ENCODE data around the gene FAM222A.

Gene FAM222A

DNA sequence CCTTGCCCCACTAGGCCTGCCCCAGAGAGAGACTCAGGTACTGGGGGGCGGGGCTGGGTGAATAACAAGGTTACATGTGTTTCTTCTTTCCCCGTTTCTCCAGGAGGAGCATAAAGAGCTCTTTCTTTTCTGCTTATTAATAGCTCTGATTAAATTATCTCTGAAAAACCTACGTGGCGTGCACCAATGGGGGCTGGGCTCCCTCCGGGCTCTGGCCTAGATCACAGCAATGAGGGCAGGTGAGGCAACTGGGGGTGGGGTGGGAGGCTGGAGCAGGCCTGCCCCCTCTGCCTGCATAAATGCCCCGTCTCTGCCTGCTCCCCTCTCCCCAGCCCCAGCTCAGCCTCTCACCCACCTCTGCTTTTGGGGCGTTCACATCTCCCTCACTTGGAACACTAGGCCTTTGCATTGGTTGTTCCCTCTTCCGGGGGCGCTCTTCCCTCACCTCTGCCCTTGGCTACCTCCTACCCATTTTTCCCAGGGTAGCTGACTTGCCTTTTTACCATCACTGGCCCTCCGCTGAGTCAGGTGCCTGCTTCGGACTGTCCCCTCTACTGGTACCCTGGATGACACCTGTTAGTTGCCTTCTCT is 4.1 kb upstream of the FAM222A start:
- H3K27me3 Mint-ChIP-seq, result peaks cover 16 to 39% of the 10 kb centered on the region in 2 donors
- DNase-seq, result no peak
- H3K27ac Mint-ChIP-seq, result no peak overlapping the region
- no peak overlapping the region for H3K4me3 Mint-ChIP-seq
- ATAC-seq (replicated peaks), result no peak
- H3K36me3 Mint-ChIP-seq (ENCODE audit: insufficient read depth), result peaks cover 4% of the 10 kb centered on the region
- no peaks in the 10 kb centered on the region for H3K9me3 Mint-ChIP-seq
- no peaks in the 10 kb centered on the region for H3K4me1 Mint-ChIP-seq (ENCODE audit: low read depth in 2 of 2)

DNA sequence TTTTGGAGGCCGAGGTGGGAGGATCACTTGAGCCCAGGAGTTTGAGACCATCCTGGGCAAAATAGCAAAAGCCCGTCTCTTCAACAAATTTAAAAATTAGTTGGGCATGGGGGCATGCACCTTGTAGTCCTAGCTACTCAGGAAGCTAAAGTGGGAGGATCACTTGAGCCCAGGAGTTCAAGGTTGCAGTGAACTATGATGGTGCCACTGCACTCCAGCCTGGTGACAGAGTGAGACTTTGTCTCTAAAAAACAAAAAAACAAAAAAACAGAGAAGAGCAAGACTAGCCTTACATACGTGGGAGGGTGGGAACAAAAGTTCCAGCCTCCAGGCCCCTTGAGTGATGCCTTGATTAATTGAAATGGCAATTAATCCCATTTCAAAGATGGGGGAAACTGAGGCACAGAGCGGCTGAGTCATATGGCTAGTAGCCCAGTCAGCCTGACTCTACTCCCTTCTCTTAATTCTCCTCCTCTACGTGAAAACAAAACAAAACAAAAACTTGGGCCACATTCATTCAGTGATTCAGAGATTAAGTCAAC is 3.3 kb upstream of the FAM222A start:
- peaks cover 11 to 34% of the 10 kb centered on the region in 2 donors for H3K27me3 Mint-ChIP-seq
- no peaks in the 10 kb centered on the region for H3K9me3 Mint-ChIP-seq
- DNase-seq (no peak), ATAC-seq (replicated peaks) (no peak)
- H3K27ac Mint-ChIP-seq, result no peak overlapping the region
- H3K4me1 Mint-ChIP-seq (ENCODE audit: low read depth in 2 of 2), result no peaks in the 10 kb centered on the region
- no peak overlapping the region for H3K4me3 Mint-ChIP-seq
- H3K36me3 Mint-ChIP-seq (ENCODE audit: insufficient read depth), result peaks cover 7% of the 10 kb centered on the region

DNA sequence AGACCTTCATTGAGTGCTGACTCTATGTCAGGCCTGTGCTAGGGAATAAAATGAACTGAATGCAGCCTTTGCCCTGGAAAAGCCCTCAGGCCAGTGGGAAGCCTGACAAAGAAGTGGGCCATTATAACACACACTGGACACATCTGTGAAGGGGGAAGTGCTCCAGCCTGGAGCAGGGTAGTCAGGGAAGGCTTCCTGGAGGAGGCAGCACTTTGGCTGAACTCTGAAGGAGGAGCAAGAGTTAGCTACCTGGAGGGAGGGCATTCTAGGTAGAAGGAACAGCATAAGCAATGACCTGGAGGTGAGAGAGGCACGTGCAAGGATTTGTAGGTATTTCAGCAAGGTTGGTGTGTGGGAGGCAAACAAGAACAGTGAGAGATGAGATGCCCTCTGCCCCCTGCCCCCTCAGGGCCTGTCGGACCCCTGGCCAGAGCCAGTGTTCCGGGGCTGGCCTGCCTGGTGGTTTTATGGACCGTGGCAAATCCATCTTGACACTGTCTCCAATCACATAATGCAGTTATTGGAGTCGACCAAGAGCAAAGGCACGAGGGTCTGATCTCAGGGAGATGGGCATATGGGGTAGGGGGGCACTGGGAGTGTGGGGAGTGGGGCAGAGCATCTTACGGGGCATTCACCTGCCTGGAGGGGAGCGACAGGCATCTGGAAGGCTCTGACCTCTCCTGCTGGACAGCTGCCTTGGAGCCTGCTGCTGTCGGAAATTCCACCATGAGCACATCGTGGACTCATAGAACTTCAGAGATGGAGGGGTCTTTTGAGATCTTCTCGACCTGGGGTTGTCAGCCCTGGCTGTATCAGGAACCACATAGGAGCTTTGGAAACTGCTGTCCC is 2.7 kb upstream of the FAM222A start:
- H3K27me3 Mint-ChIP-seq, result peaks cover 11 to 34% of the 10 kb centered on the region in 2 donors
- H3K4me1 Mint-ChIP-seq (ENCODE audit: low read depth in 2 of 2), result peaks cover 0 to 1% of the 10 kb centered on the region in 2 donors
- H3K36me3 Mint-ChIP-seq (ENCODE audit: insufficient read depth), result peaks cover 7% of the 10 kb centered on the region
- H3K4me3 Mint-ChIP-seq, result no peak overlapping the region
- DNase-seq, result no peak
- H3K27ac Mint-ChIP-seq, result no peak overlapping the region
- ATAC-seq (replicated peaks), result no peak
- no peaks in the 10 kb centered on the region for H3K9me3 Mint-ChIP-seq

DNA sequence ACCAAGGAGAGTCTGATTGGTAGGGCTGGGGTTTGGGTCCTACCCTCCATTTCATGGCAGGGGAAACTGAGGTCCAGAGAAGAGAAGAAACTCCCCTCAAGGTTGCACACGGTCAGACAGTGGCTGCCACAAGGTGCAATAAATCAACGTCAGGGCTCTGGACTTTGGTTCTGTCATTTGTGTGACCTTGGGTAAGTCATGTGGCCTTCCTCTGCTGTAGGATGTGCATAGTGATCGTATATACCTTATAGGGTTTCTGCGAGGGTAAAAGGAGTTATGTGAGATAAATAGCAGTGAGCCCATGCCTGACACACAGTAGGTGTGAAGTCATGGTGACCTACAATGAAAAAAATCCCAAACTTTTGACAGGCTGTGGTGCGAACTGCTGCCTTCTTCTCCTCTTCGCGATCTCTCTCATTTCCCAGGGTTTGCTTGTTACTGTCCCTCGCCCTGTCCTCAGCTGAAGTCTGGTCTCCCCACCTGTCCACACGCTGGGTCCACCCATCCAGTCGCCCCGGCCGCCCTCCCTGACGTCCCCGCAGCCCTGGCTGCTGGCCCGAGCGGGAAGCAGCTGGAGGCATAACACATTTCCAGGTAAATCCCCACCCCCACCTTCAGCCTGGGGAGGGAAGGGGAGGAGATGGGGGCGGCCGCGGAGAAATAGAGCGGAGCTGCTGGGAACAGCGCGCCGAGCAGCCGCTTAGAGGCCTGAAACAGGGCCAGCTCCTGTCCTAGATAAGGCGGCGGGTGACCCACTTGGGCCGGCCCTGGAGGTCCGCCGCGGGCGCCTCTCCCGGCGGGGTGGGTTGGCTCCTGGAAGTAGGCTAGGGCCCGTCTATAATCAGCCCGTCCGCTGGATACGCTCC is 1.8 kb upstream of the FAM222A start:
- ATAC-seq (replicated peaks) (no peak), DNase-seq (no peak)
- H3K36me3 Mint-ChIP-seq (ENCODE audit: insufficient read depth), result peaks cover 7% of the 10 kb centered on the region
- H3K4me3 Mint-ChIP-seq, result no peak overlapping the region
- peaks cover 11 to 35% of the 10 kb centered on the region in 2 donors for H3K27me3 Mint-ChIP-seq
- H3K27ac Mint-ChIP-seq, result no peak overlapping the region
- H3K4me1 Mint-ChIP-seq (ENCODE audit: low read depth in 2 of 2), result peaks cover 0 to 1% of the 10 kb centered on the region in 2 donors
- H3K9me3 Mint-ChIP-seq, result no peaks in the 10 kb centered on the region

DNA sequence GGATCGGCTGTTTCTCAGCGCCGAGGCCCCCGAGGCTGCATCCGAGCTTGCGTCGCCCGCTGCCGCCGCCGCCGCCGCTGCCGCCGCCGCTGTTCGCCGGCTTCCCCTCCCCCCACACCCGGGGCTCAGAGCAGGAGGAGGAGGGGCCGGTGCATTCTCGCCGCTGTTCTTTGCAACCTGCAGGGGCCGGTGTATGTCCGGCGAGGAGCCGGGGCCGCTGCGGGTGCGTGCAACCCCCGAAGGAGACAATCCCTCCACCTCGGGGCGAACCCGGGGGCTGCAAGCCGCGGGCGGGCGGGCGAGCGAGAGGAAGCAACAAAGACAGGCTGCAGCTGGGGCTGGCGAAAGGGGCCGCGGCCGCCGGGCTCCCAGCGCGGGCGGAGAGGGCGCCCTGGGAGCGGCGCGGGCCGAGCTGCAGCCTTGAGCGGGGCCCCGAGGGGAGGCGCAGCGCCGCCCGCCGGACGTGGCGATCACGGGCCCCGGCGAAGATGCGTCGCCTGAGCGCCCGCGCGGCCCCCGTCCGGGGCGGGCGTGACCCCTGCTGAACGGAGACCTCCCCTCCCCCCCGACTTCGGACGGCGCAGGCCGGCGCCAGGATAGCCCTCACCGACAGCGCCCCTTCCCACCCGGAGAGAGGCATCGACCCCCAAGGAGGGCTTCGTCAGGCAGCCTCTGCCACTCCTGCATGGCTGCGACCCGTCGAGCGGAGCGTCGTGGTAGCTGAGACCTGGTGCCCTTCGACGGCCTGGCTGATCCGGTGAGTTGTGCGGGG is 702 bp downstream of the FAM222A start:
- ATAC-seq (replicated peaks), result peak; percentile 8
- DNase-seq, result peak; percentile 37 to 52 (median 41)
- peaks cover 10% of the 10 kb centered on the region for H3K36me3 Mint-ChIP-seq (ENCODE audit: insufficient read depth)
- H3K27ac Mint-ChIP-seq, result no peak overlapping the region
- H3K4me1 Mint-ChIP-seq (ENCODE audit: low read depth in 2 of 2), result peaks cover 0 to 1% of the 10 kb centered on the region in 2 donors
- peaks cover 17 to 36% of the 10 kb centered on the region in 2 donors for H3K27me3 Mint-ChIP-seq
- H3K9me3 Mint-ChIP-seq, result no peaks in the 10 kb centered on the region
- H3K4me3 Mint-ChIP-seq, result peak overlapping the region; percentile 61 to 70

DNA sequence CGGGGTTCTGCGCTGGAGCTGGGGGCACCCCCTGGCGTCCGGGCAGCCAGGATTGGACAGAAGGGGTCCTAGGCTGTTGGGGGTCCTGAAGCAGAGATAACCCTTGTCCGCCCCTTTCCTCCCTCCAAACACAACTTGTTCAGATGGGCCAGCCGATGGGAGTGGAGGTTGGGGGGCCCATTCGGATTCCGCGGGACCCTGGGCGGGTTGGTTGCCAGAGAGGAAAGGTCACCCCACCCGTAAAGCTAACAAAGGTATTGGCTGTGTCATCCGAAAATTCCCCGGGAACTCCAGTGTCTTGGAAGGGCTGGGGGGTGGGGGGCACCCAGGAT is 1.3 kb downstream of the FAM222A start:
- DNase-seq, result no peak
- Mint-ChIP-seq H3K27ac (no peak overlapping the region), H3K27me3 (peaks cover 14 to 31% of the 10 kb centered on the region in 2 donors), H3K4me3 (peak overlapping the region; percentile 37 to 55), H3K36me3 (ENCODE audit: insufficient read depth) (peaks cover 12% of the 10 kb centered on the region), H3K4me1 (ENCODE audit: low read depth in 2 of 2) (peaks cover 0 to 1% of the 10 kb centered on the region in 2 donors), H3K9me3 (no peaks in the 10 kb centered on the region)
- no peak for ATAC-seq (replicated peaks)

DNA sequence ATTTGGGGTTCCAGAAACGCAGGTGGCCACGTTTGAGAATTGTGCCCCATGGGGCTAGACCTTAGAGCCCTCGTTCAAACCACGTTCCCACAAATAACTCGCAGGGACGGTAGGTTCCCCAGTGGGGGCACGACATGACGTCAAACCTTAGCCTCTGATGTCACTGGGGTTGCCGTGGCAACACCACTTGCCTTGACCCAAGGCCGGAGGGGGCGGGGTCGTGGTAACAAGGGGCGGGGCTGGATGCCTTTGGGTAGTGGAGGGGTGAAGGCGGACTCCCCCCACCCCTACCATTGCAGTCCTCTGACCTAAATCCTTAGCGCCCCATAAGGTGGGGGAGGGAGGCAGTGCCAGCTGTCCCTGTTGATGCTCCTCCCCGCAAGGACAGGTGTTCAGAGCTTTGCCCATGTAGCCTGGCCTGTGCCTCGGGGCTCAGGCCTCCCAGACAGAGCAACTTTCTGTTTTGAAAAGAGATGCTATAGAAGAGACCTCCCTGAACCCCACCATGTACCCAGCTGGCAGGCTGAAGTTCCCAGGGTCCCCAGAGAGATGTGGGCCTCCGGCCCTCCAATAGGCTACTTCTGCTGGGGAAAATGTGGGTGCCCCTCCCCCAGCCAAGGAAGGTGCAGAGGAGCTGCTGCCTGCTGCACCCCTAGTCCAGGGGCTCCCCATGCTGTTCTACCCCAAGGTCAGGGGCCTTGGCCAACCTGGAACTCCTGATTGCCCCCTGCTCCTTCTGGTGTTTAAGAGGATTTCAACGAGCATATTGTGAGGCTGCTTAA is 1.9 kb downstream of the FAM222A start:
- Mint-ChIP-seq H3K4me3 (peak overlapping the region; percentile 37 to 55), H3K9me3 (no peaks in the 10 kb centered on the region), H3K27ac (no peak overlapping the region), H3K27me3 (peaks cover 11 to 24% of the 10 kb centered on the region in 2 donors), H3K4me1 (ENCODE audit: low read depth in 2 of 2) (peaks cover 0 to 1% of the 10 kb centered on the region in 2 donors), H3K36me3 (ENCODE audit: insufficient read depth) (peaks cover 14% of the 10 kb centered on the region)
- ATAC-seq (replicated peaks) (no peak), DNase-seq (peak in 1 of 3 experiments; percentile 11)

DNA sequence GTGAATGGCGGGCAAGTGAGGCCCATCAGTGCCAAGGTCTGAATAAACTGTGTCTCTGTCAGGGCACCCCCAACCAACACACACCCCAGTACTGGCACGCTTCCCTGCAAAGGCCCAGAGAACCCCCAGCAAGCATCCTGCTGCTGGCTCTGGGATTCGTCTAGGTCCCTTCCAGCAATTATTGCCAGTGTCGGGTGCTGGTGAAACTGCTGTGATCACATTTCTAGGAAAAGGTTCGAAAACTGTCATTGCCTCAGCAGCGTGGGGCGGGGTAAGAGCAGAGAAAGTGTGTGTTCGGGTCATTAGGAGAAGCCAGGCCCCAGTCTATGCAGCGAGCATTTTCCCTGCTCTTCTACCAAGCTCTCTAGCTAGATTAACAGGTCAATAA is 2.5 kb downstream of the FAM222A start:
- H3K27me3 Mint-ChIP-seq, result peaks cover 6 to 19% of the 10 kb centered on the region in 2 donors
- peaks cover 0 to 1% of the 10 kb centered on the region in 2 donors for H3K4me1 Mint-ChIP-seq (ENCODE audit: low read depth in 2 of 2)
- H3K9me3 Mint-ChIP-seq, result no peaks in the 10 kb centered on the region
- no peak for ATAC-seq (replicated peaks)
- DNase-seq, result no peak
- H3K27ac Mint-ChIP-seq, result no peak overlapping the region
- H3K4me3 Mint-ChIP-seq, result no peak overlapping the region
- peaks cover 14% of the 10 kb centered on the region for H3K36me3 Mint-ChIP-seq (ENCODE audit: insufficient read depth)

DNA sequence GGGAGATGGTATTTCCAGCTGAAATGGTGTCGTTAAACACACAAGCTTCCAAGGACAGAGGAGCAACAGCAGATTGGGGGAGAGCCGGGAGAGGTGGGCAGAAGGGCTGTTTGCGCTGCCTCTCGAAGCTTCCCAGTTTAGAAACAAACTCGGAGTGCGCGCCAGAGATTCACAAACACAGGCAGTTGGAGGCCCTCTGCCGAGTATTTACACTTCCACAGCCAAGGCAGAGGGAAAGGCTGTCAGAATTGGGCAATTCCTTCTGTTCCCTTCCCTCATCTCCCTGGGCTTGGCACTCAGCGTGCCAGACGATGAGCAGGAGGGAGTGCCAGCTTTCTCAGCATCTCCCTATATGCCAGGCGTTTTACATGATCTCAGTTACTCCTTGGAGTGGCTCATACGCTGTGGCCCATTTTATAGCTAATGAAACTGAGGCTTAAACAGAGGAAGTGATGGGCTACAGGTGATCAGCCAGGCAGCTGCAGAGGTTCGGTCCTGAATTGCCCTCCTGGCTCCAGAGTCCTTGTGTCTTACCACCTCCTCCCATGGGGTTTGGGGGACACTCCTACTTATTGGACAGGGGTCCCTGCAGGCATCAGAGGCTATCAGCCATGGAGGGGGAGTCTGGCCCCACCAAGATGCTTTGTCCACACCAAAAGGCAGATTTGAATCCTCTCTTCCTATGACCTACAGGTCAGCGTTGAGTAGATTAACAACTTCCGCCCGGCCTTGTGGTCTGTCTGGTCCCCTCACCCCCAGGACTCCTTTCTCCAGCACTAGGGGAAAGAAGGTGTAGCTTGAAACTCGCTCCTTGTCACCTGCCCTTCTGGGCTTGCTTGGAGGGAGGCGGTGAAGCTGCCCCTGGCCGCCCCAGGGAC is 3.1 kb downstream of the FAM222A start:
- ATAC-seq (replicated peaks), result no peak
- Mint-ChIP-seq H3K27me3 (peaks cover 6 to 13% of the 10 kb centered on the region in 2 donors), H3K4me3 (no peak overlapping the region), H3K27ac (peak overlapping the region in 1 of 2 donors; percentile 9), H3K36me3 (ENCODE audit: insufficient read depth) (peaks cover 14% of the 10 kb centered on the region), H3K9me3 (no peaks in the 10 kb centered on the region), H3K4me1 (ENCODE audit: low read depth in 2 of 2) (peaks cover 1% of the 10 kb centered on the region in 2 donors)
- no peak for DNase-seq

DNA sequence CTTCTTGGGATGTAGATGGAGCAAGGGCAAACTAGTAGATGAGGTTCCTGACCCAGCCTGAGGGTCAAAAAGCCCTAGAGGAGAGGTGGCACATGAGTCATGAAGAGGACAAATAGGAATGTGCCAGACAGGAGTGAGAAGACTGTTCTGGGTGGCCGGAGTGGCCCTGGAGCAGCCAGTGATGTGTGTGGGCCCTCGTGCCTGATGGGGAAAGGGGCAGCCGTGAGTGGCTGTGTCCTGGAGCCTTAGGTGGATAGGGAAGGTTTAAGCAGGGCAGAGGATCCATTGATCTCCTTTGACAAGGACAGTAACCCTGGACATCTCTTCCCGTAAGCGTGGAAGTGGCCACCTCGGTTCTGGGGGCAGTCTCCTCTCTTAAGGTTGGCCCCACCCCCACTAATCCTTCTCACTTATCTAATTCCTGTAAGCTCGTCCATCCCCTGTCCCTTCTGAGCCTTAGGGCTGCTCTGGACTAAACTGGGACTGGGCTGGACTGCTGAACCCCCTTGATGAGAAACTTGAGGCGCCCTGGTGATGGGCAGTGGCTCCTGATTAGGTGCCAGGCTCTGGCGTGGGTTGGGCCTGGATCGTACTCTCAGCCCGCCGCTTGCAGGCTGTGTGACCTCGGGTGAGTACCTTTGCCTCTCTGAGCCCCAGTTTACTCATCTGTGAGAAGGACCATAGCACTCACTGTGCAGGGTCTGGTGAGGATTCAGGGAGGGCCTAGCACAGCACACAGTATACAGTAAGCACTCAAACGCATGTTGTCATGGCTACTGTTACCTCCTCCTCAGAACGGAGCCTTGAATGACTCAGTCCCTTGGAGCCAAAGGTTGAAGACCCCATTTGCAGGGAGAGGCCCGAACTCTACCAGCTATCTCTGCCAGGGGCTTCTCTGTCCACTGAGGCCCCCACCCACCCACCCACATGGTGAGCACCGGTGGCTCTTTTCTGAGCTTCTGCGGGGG is 4.0 kb downstream of the FAM222A start:
- Mint-ChIP-seq H3K36me3 (ENCODE audit: insufficient read depth) (peaks cover 14% of the 10 kb centered on the region), H3K9me3 (no peaks in the 10 kb centered on the region), H3K27ac (peak overlapping the region in 1 of 2 donors; percentile 9), H3K4me3 (no peak overlapping the region), H3K4me1 (ENCODE audit: low read depth in 2 of 2) (peaks cover 1 to 4% of the 10 kb centered on the region in 2 donors), H3K27me3 (peaks cover 6 to 13% of the 10 kb centered on the region in 2 donors)
- no peak for DNase-seq
- no peak for ATAC-seq (replicated peaks)

DNA sequence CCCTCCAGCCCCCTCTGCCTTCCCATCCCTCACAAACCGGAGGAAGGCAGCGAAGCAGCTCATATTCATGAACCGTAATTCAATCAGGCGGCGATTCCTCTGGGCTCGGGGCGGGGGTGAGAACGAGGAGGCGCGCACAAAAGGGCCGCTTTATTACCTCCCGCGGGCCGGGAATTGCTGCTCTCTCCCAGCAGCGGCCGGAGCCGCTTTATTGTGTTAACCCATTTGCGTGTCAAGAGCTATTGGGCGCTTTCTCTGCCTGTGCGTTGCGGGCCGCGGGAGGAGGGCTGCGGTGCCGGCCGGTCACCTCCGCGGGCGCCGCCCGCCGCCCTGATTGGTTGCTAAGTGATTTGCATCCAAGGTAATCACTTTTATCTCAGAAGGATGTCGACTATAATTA is 4.8 kb downstream of the FAM222A start:
- ATAC-seq (replicated peaks), result no peak
- no peaks in the 10 kb centered on the region for H3K9me3 Mint-ChIP-seq
- H3K4me3 Mint-ChIP-seq, result no peak overlapping the region
- peaks cover 1 to 4% of the 10 kb centered on the region in 2 donors for H3K4me1 Mint-ChIP-seq (ENCODE audit: low read depth in 2 of 2)
- peaks cover 14% of the 10 kb centered on the region for H3K36me3 Mint-ChIP-seq (ENCODE audit: insufficient read depth)
- H3K27me3 Mint-ChIP-seq, result peaks cover 6 to 13% of the 10 kb centered on the region in 2 donors
- H3K27ac Mint-ChIP-seq, result no peak overlapping the region
- DNase-seq, result no peak
